HG02642 (cell line): ENCODE data around the gene PSORS1C1.
"Not testable (repeated sequence)": the region's sequence is repeated elsewhere in the genome, so short reads cannot be mapped to it uniquely, and the experiment has no call there.

Experiments used
- ATAC-seq: cut with Tn5 transposase; IDR thresholded peaks from one replicate; pipeline ENCODE4 v1.9.1; 2021; ENCODE audit warnings: mild to moderate bottlenecking; ENCODE audit not compliant: unreplicated experiment, poor library complexity

Gene PSORS1C1

GRCh38 chr6:31156641-31157040 lies 42.0 kb downstream of the PSORS1C1 start:
- ATAC-seq = no peak

- no peak for ATAC-seq
Observed at GRCh38 chr6:31157513-31158139, 43.0 kb downstream of the PSORS1C1 start, which contains the start of gene CCHCR1. CCHCR1 (minus strand) TSS chr6:31157802; CDS start chr6:31157600, 202 bp downstream.

GRCh38 chr6:31158140-31158862 lies 43.7 kb downstream of the PSORS1C1 start, which contains the start of gene TCF19:
TCF19 (plus strand) TSS chr6:31158589; CDS start chr6:31159470, 881 bp downstream.
- ATAC-seq = peak; percentile 88

DNA sequence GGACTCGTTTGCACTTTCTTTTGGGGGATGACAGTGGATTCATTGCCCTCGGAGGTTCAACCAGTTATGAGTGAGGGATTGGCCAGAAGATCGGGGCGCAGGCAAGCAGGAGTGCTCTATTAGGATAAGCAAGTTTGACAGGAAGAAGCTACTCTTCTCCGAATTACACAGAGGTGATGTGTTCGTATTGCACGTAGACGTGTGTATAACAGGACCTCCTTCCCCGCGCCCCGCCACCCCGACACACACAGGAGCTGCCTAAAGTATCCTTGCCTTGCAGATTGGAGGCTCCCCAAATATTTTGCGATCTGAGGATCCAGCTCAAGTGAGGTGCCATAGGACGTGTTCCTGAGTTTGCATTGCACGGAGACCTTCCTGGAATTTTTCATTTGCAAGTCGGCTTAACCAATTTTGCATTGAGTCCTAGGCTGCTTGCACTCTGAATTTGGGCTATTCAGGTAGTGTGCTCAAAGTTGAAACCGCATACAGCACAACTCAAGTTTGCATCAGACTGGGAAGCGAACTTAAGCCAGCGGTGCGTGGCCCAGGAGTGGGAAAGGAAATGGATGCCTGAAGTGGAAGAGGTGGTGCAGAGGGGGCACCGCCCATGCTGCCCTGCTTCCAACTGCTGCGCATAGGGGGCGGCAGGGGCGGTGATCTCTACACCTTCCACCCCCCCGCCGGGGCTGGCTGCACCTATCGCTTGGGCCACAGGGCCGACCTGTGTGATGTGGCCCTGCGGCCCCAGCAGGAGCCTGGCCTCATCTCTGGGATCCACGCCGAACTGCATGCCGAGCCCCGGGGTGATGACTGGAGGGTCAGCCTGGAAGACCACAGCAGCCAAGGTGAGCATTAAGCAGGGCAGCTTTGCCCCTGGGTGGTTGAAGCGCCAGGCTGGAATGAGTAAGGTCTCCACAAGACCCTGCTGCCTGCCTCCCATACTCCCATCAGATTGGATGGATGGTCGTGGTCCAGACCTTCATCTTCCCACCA lies 44.6 kb downstream of the PSORS1C1 start:
- peak; percentile 0 for ATAC-seq

DNA sequence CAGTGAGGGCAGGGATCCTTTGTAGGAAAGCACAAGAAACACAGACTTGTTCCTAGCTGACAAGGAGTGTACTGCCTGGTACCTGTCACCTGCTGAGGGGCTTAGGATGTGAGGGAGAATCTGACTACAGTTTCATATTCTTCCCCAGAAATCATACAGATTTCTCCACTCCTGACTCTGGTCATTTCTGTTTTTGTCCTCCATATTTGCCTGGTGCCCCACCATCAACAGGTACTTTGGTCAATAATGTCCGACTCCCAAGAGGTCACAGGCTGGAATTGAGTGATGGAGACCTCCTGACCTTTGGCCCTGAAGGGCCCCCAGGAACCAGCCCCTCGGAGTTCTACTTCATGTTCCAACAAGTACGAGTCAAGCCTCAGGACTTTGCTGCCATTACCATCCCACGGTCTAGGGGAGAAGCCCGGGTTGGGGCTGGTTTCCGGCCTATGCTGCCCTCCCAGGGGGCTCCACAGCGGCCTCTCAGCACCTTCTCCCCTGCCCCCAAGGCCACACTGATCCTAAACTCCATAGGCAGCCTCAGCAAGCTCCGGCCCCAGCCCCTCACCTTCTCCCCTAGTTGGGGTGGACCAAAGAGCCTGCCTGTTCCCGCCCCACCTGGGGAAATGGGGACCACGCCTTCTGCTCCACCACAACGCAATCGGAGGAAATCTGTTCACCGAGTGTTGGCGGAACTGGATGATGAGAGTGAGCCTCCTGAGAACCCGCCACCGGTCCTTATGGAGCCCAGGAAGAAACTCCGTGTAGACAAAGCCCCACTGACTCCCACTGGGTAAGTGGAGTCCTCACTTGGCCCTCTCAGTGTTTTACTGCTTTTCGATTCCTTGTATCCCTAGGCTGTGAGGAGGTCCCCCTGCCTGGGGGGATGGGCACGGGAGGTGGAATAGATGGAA lies 46.9 kb downstream of the PSORS1C1 start:
- no peak for ATAC-seq

DNA sequence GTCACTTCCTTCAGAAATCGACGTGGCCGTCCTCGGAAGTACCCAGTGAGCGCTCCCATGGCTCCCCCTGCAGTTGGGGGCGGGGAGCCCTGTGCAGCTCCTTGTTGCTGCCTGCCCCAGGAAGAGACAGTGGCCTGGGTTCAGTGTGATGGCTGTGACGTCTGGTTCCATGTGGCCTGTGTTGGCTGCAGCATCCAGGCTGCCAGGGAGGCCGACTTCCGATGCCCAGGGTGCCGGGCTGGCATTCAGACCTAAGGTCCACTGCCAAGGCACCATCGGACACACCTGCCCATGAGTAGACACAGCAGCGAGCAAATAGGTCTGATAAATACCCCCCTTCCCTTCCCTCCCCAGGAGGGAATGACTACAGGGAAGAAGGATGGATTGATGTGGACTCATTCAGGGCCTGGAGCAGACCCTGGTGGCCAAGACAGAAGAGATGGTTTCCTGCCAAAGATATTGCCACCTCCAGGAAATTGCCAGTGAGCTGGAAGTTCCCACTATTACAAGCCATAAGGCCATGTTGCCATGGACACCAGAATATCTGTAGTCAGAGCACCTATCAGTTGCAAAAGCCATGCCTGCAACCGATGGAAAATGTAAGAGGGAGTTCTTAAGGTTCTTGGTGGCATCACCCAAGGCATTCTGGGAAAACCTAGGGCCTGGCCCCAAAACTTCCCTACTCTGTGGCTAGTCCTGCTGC lies 48.0 kb downstream of the PSORS1C1 start:
- no peak for ATAC-seq

DNA sequence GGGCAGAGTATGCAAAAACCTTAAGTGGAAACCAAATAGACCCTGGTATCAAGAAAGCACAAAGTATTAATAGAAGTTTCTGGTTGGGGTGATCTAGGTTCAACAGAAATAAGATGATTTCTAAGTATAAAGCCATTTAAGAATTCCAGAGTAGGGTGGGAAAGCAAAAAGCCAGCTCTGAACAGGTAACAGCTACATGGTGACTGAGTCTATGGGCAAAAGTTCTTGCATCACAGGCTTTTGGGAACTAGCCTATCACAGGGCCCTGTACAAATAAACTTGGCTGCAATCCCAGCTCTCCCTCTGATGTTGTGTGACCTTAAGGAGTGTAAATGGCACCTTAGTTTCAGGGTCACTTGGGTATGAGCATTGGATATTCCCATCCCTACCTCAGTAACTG lies 49.3 kb downstream of the PSORS1C1 start:
- no peak for ATAC-seq

DNA sequence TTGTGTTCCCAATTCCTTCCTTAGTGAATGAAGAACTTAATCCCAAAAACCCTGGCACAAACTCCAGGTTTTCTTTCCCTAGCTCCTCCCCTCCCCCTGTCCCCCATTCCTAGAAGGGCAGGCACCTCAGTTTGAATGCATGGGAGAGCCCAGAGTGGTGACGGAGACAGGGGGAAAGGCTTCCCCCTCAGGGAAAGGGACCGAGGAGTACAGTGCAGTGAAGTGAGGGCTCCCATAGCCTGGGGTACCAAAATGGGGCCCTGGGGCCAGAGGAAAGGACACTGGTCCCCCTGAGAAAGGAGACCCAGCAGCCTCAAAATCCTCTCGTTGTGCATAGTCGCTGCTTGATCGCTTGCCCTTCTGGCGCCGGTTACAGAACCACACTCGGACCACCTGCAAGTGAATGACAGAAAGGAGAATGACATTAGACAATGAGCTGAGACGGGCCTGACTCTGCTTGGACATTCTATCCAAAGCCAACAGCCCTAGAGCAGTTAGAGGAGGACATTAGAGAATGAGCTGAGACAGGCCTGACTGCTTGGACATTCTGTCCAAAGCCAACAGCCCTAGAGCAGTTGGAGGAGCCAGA lies 50.0 kb downstream of the PSORS1C1 start:
- not testable (repeated sequence) for ATAC-seq

- peak; percentile 72 for ATAC-seq
Observed at GRCh38 chr6:31165064-31165832, 50.6 kb downstream of the PSORS1C1 start.

GRCh38 chr6:31165986-31166385 lies 51.4 kb downstream of the PSORS1C1 start:
- no peak for ATAC-seq

DNA sequence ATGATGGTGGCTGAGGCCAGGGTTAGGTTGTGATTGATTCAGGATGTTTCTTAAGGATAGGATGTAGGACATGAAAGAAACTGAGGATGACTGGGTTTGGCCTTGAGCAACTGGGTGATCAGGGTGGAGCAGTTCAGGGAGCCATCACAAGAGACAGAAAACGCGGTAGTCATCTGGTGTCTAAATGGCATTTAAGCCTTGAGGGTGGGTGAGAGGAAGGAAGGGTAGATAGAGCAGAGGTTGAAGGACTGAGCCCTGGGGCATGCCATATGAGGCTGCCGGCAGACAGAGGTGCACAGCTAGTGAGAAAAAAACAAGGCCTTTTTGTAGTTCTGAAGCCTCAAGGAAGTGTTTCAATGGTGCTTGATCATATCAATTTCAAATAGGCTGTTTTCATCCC lies 54.0 kb downstream of the PSORS1C1 start:
- ATAC-seq = no peak

GRCh38 chr6:31169123-31169857 lies 54.7 kb downstream of the PSORS1C1 start:
- no peak for ATAC-seq

- ATAC-seq = not testable (repeated sequence)
Observed at GRCh38 chr6:31169858-31170599, 55.4 kb downstream of the PSORS1C1 start.

DNA sequence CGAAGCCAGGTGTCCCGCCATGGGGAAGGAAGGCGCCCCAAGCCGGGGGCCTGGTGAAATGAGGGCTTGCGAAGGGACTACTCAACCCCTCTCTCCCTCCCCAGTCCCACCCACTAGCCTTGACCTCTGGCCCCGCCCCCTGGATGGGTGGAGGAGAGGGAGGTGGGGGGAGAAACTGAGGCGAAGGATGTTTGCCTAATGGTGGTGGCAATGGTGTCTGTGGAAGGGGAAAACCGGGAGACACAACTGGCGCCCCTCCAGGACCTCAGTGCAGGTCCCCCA lies 55.9 kb downstream of the PSORS1C1 start, which contains the start of gene POU5F1:
Gene POU5F1, minus strand, starts transcription at position 83 of the 282 bp plus-strand sequence. Its CDS starts 62 bp downstream, at position 21.
- no peak for ATAC-seq

- no peak for ATAC-seq
Observed at GRCh38 chr6:31170987-31171671, 56.5 kb downstream of the PSORS1C1 start.
